Measurements from ENCODE around the gene DUSP2. TPM values are rescaled to one million over a fixed set of nuclear protein-coding genes. Genes with fewer than 3 reads are reported as not detected.

The DUSP2 gene
- total RNA-seq, 2 donors from 2014 or later, result 6.0 to 9.2 TPM

GRCh38 chr2:96123936-96124335, 21.3 kb downstream of the DUSP2 start:
- ATAC-seq (no peak), DNase-seq (no peak)
- no peak overlapping the region for H3K27ac ChIP-seq
- no peaks in the 10 kb centered on the region for H3K27me3 ChIP-seq
- intact Hi-C loops (cut with DNase I), result no loop called here
- H3K4me1 ChIP-seq, result no peaks in the 10 kb centered on the region
- H3K9me3 ChIP-seq, result no peaks in the 10 kb centered on the region
- H3K4me3 ChIP-seq, result no peak overlapping the region
- no peak for TF ChIP-seq POLR2A (IDR thresholded peaks at IDR 0.05)
- TF ChIP-seq, protein P1, sequence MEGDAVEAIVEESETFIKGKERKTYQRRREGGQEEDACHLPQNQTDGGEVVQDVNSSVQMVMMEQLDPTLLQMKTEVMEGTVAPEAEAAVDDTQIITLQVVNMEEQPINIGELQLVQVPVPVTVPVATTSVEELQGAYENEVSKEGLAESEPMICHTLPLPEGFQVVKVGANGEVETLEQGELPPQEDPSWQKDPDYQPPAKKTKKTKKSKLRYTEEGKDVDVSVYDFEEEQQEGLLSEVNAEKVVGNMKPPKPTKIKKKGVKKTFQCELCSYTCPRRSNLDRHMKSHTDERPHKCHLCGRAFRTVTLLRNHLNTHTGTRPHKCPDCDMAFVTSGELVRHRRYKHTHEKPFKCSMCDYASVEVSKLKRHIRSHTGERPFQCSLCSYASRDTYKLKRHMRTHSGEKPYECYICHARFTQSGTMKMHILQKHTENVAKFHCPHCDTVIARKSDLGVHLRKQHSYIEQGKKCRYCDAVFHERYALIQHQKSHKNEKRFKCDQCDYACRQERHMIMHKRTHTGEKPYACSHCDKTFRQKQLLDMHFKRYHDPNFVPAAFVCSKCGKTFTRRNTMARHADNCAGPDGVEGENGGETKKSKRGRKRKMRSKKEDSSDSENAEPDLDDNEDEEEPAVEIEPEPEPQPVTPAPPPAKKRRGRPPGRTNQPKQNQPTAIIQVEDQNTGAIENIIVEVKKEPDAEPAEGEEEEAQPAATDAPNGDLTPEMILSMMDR (IDR thresholded peaks at IDR 0.05), result no peak
- H3K36me3 ChIP-seq (replicated peaks in 1 of 2; ENCODE audit: insufficient read depth in 1 of 2, low read depth in 2 of 2), result no peaks in the 10 kb centered on the region
- 80 to 86% methylated on average over 1 to 11 of the region's 11 CpGs for WGBS, 2 donors

DNA sequence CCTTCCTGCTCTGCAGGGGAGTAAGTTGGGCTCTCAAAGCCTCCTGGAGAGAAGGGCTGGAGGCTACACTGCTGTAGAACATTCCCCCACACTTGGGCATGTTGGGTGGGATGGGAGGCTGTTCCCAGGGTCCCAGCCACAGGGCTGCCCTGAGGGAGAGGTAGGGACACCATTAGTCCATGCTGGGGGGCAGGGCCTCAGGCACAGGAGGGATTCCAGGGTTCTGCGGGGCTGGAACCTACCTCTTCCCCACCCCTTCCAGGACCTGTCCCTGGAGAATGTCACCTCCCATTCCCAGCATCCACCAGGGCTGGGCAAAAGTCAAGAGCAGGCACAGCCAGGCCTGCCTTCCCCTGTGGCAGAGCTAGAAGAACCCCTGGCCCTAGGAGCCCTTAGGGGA, 21.9 kb downstream of the DUSP2 start:
- no peak overlapping the region for H3K27ac ChIP-seq
- no peaks in the 10 kb centered on the region for H3K36me3 ChIP-seq (replicated peaks in 1 of 2; ENCODE audit: insufficient read depth in 1 of 2, low read depth in 2 of 2)
- no peaks in the 10 kb centered on the region for H3K9me3 ChIP-seq
- DNase-seq (no peak), ATAC-seq (no peak)
- 83 to 100% methylated on average over 1 of the region's 1 CpG for WGBS, 2 donors
- no peaks in the 10 kb centered on the region for H3K27me3 ChIP-seq
- intact Hi-C loops (cut with DNase I), result no loop called here
- no peak overlapping the region for H3K4me3 ChIP-seq
- TF ChIP-seq POLR2A (IDR thresholded peaks at IDR 0.05), result no peak
- TF ChIP-seq, protein P1 (IDR thresholded peaks at IDR 0.05), result no peak
- H3K4me1 ChIP-seq, result no peaks in the 10 kb centered on the region

DNA sequence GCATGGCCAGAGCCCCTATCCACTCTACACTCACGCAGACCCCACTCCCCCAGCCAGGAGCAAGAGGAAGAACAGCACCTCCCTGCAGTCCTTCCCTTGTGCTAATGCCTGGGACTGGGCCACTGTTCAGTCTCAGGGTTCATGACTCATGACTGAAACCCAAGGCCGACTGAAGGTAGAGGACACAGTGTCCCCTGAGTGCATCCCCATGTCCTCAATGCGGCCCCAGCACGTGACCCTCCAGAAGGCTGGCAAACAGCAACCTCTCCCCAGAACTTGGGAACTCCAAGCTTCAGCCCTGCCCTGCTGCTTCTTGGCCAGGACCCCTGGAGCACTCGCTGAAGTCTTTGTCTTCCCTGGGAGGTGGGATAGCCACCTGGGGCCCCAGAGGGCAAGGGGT, 22.8 kb downstream of the DUSP2 start:
- intact Hi-C loops (cut with DNase I), result no loop called here
- no peaks in the 10 kb centered on the region for H3K27me3 ChIP-seq

DNA sequence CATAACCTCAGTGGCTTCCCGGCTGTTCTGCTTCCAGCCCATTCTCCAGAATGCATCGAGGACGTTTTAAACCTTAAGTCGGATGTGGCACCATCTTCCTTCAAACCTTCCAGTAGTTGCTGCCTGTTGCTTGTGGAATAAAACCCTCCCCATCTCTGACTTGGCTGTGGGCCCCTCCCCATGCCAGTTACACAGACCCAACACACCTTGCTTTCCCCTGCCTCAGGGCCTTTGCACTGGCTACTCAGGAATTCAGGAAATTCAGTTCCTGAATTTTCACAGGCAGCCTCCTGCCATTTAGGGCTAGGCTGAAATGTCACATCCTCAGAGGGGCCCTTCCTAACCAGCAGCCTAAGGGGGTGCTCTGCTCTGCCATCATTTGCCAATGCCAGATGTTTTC, 23.8 kb downstream of the DUSP2 start:
- DNase-seq (no peak), ATAC-seq (no peak)
- Histone ChIP-seq H3K4me3 (no peak overlapping the region), H3K4me1 (peaks cover 6% of the 10 kb centered on the region), H3K27me3 (no peaks in the 10 kb centered on the region), H3K36me3 (replicated peaks in 1 of 2; ENCODE audit: insufficient read depth in 1 of 2, low read depth in 2 of 2) (no peaks in the 10 kb centered on the region), H3K27ac (no peak overlapping the region), H3K9me3 (no peaks in the 10 kb centered on the region)
- TF ChIP-seq, protein P1 (IDR thresholded peaks at IDR 0.05), result no peak
- no peak for TF ChIP-seq POLR2A (IDR thresholded peaks at IDR 0.05)
- 73 to 85% methylated on average over 4 of the region's 4 CpGs for WGBS, 2 donors
- intact Hi-C loops (cut with DNase I), result no loop called here

More for the DNA sequence above, 22.8 kb downstream of the DUSP2 start:
- DNase-seq, result no peak
- H3K9me3 ChIP-seq, result no peaks in the 10 kb centered on the region
- WGBS, 2 donors, result 77% methylated on average over 5 of the region's 5 CpGs; no CpG with 5 or more reads in 1 of the 2 donors
- ATAC-seq, result no peak
- TF ChIP-seq, protein P1 (IDR thresholded peaks at IDR 0.05), result no peak
- no peak for TF ChIP-seq POLR2A (IDR thresholded peaks at IDR 0.05)
- H3K27ac ChIP-seq, result no peak overlapping the region
- H3K4me3 ChIP-seq, result no peak overlapping the region
- H3K4me1 ChIP-seq, result peaks cover under 1% of the 10 kb centered on the region
- no peaks in the 10 kb centered on the region for H3K36me3 ChIP-seq (replicated peaks in 1 of 2; ENCODE audit: insufficient read depth in 1 of 2, low read depth in 2 of 2)

- DNase-seq (no peak), ATAC-seq (no peak)
- peaks cover 10% of the 10 kb centered on the region for H3K4me1 ChIP-seq
- intact Hi-C loops (cut with DNase I), result no loop called here
- no peaks in the 10 kb centered on the region for H3K36me3 ChIP-seq (replicated peaks in 1 of 2; ENCODE audit: insufficient read depth in 1 of 2, low read depth in 2 of 2)
- H3K9me3 ChIP-seq, result no peaks in the 10 kb centered on the region
- H3K27me3 ChIP-seq, result peaks cover 0 to under 1% of the 10 kb centered on the region in 2 donors
- 49 to 50% methylated on average over 7 of the region's 7 CpGs for WGBS, 2 donors
- no peak for TF ChIP-seq POLR2A (IDR thresholded peaks at IDR 0.05)
- TF ChIP-seq, protein P1 (IDR thresholded peaks at IDR 0.05), result no peak
- no peak overlapping the region for H3K27ac ChIP-seq
- no peak overlapping the region for H3K4me3 ChIP-seq
Measured at GRCh38 chr2:96120991-96121390, 24.2 kb downstream of the DUSP2 start.

Measured in body of pancreas (tissue), 4 donors.